HFF-Myc (cell line): ENCODE data around the gene SLC66A1.

Source experiments
- DNase-seq: peaks from one replicate; pipeline ENCODE4 v3.0.0-alpha.2; 2011; ENCODE audit warnings: low read depth; ENCODE audit errors: extremely low read depth
- H3K4me3 ChIP-seq: replicated peaks from 2 replicates; pipeline ENCODE4 v1.5.1; 2011; ENCODE audit warnings: low read depth, mild to moderate bottlenecking, control low read depth, low read length
- CTCF ChIP-seq: IDR thresholded peaks from 2 replicates; pipeline ENCODE4 v1.5.1; 2012; ENCODE audit warnings: mild to moderate bottlenecking, low read depth, low read length, control low read depth; ENCODE audit errors: missing control alignments

Gene SLC66A1

GRCh38 chr1:19308509-19308907, 3.6 kb upstream of the SLC66A1 start:
- no peak for DNase-seq
- no peak for TF ChIP-seq CTCF

DNA sequence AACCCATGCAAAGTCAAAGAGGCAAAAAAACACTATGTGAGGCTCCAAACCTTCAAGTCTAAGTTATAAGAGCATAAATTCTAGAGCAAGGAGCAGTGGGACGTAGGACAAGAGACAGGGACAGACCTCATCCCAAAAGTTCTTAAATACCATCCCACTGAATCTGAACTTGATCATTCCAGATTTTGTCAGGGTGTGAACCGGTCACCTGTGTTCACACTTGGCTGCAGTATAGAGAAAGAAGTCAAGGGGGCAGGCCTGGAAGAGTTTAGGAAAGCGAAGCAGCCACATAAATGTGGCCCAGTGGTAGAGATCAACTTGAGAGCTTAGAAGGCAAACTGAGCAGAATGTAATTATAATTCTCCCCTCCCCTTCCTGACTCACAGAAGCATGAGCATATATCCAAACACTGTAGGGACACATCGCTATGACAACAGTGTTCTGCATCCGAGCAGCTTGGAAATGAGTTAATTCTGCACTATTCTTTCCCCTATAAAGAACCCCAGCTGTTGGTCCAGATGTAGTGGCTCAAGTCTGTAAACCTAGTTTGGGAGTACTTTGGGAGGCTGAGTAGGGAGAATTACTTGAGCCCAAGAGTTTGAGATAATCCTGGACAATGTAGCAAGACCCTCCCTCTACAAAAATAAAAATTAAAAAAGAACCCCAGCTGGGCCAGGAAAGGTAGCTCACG, 2.9 kb upstream of the SLC66A1 start:
- no peak for TF ChIP-seq CTCF
- DNase-seq = peak; percentile 49
- H3K4me3 ChIP-seq = no peak overlapping the region

More at GRCh38 chr1:19308509-19308907, 3.6 kb upstream of the SLC66A1 start:
- H3K4me3 ChIP-seq = no peak overlapping the region

- no peak for DNase-seq
- no peak for TF ChIP-seq CTCF
- no peak overlapping the region for H3K4me3 ChIP-seq
These were observed 2.1 kb upstream of the SLC66A1 start for GRCh38 chr1:19310061-19310460.

DNA sequence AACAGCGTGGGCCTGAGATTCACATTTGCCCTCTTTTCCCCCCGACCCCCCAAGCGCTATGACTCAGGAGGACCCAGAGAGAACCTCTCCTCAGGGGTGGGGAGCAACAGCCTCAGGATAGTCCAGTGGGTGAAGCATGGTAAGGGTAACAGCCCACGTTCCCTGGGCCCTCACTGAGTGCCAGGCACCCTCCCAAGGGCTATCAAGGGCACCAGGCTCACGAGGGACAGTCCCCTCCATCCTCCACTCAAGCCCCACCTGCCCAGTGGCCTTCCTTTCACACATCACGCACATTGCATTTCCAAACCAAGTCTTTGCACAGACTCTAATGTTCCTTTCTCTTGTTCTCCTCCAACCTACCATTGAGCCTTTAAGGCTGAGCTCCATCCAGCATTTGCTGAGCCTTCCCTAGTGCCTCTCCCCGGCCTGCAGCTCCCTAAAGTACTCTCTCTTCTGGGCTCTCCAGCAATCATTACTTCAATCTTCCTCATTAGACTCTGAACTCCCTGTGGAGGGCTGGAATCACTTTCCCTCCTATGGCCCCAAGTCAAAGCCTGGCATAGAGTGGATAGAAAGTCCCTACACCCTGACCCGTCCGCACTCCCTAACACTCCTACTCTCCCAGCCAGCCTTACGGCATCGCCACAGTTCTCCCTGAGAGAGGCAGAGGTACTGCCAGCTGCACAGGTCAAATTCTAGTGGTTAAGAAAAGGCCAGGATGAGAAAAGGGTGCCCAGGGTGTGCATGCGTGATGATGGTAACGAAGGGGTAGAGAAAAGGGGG, 1.2 kb upstream of the SLC66A1 start:
- peak overlapping the region; percentile 54 for H3K4me3 ChIP-seq
- DNase-seq = no peak
- no peak for TF ChIP-seq CTCF

DNA sequence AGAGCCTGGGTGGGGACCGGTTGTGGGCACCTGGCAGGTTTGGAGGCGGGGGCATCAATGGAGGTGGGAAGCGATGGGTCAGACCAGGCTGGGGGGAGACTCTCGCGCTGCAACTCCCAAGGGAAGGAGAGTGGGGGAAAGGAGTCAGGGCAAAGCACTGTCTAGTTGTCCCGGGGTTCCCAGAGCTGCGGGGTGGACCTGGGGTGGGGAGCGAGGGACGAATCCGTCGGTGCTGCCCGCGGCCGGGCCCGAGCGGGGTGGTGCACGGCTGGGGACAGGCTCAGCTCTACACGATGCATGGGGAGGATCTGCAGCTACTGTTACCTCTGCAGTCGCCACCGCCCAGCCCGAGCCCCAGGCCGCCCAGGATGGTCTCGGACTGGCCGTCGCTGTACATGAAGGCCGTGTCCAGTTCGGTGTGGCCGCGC, 609 bp upstream of the SLC66A1 start:
- TF ChIP-seq CTCF = no peak
- DNase-seq = no peak
- H3K4me3 ChIP-seq = peak overlapping the region; percentile 54

- no peak for DNase-seq
- H3K4me3 ChIP-seq = peak overlapping the region; percentile 54
- TF ChIP-seq CTCF = no peak
These were observed 883 bp downstream of the SLC66A1 start for GRCh38 chr1:19312782-19313635.
